Glutamatergic neuron (in vitro differentiated cells): ENCODE data around the gene HMGCL. TPM values are rescaled to one million over a fixed set of nuclear protein-coding genes. Genes with fewer than 3 reads are reported as not detected.
A peak's percentile ranks its signal among the peaks of the same experiment; 100 is the strongest.
"Not testable (repeated sequence)": the region's sequence is repeated elsewhere in the genome, so short reads cannot be mapped to it uniquely, and the experiment has no call there.

Experiments used
- DNase-seq: peaks from one replicate; pipeline ENCODE4 v3.0.0; 2022
- H3K27ac Mint-ChIP-seq: one replicate; pipeline ENCODE4 v1.8.0; 2020; ENCODE audit warnings: mild to moderate bottlenecking, mixed read lengths, inconsistent platforms; ENCODE audit not compliant: unreplicated experiment
- H3K27me3 Mint-ChIP-seq: one replicate; pipeline ENCODE4 v1.8.0; 2020; ENCODE audit warnings: mild to moderate bottlenecking, moderate library complexity, mixed read lengths, inconsistent platforms; ENCODE audit not compliant: unreplicated experiment
- H3K36me3 Mint-ChIP-seq: one replicate; pipeline ENCODE4 v1.8.0; 2020; ENCODE audit warnings: mild to moderate bottlenecking, mixed read lengths, inconsistent platforms; ENCODE audit not compliant: unreplicated experiment
- H3K4me1 Mint-ChIP-seq: one replicate; pipeline ENCODE4 v1.8.0; 2020; ENCODE audit warnings: mild to moderate bottlenecking, low read depth, mixed read lengths, inconsistent platforms; ENCODE audit not compliant: unreplicated experiment
- H3K4me3 Mint-ChIP-seq: one replicate; pipeline ENCODE4 v1.8.0; 2020; ENCODE audit warnings: mild to moderate bottlenecking, mixed read lengths, inconsistent platforms; ENCODE audit not compliant: unreplicated experiment
- H3K9me3 Mint-ChIP-seq: one replicate; pipeline ENCODE4 v1.8.0; 2020; ENCODE audit warnings: mild to moderate bottlenecking, moderate library complexity, mixed read lengths, inconsistent platforms; ENCODE audit not compliant: unreplicated experiment
- total RNA-seq: library from RNA; stranded (reverse); fragmentation: NEBNext Ultra II Directional; extraction: Animal tissue kit (Norgen Biotek cat#: 25700); gene quantifications from one replicate; pipeline ENCODE4 v1.2.1, GENCODE V29; 2021; ENCODE audit not compliant: unreplicated experiment
- TF ChIP-seq, protein P1 (sequence below): fragments of 200-600 bp; sonication (generic); IDR thresholded peaks from one replicate; pipeline ENCODE4 v1.5.0; 2021; ENCODE audit not compliant: partially characterized antibody, unreplicated experiment

HMGCL gene
- total RNA-seq, 1 donor from 2014 or later: 19.4 TPM

GRCh38 chr1:23803674-23804073 lies 21.6 kb downstream of the HMGCL start:
- TF ChIP-seq, protein P1, sequence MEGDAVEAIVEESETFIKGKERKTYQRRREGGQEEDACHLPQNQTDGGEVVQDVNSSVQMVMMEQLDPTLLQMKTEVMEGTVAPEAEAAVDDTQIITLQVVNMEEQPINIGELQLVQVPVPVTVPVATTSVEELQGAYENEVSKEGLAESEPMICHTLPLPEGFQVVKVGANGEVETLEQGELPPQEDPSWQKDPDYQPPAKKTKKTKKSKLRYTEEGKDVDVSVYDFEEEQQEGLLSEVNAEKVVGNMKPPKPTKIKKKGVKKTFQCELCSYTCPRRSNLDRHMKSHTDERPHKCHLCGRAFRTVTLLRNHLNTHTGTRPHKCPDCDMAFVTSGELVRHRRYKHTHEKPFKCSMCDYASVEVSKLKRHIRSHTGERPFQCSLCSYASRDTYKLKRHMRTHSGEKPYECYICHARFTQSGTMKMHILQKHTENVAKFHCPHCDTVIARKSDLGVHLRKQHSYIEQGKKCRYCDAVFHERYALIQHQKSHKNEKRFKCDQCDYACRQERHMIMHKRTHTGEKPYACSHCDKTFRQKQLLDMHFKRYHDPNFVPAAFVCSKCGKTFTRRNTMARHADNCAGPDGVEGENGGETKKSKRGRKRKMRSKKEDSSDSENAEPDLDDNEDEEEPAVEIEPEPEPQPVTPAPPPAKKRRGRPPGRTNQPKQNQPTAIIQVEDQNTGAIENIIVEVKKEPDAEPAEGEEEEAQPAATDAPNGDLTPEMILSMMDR: no peak
- H3K4me3 Mint-ChIP-seq: no peak overlapping the region
- H3K27ac Mint-ChIP-seq: no peak overlapping the region
- peaks cover 5% of the 10 kb centered on the region for H3K9me3 Mint-ChIP-seq
- no peaks in the 10 kb centered on the region for H3K36me3 Mint-ChIP-seq
- no peak for DNase-seq
- peaks cover 2% of the 10 kb centered on the region for H3K4me1 Mint-ChIP-seq
- H3K27me3 Mint-ChIP-seq: peaks cover 2% of the 10 kb centered on the region

- H3K4me3 Mint-ChIP-seq, H3K27me3 Mint-ChIP-seq, H3K36me3 Mint-ChIP-seq, DNase-seq, H3K4me1 Mint-ChIP-seq, H3K27ac Mint-ChIP-seq, H3K9me3 Mint-ChIP-seq: not testable (repeated sequence)
These were observed 22.4 kb downstream of the HMGCL start for GRCh38 chr1:23802809-23803342.

DNA sequence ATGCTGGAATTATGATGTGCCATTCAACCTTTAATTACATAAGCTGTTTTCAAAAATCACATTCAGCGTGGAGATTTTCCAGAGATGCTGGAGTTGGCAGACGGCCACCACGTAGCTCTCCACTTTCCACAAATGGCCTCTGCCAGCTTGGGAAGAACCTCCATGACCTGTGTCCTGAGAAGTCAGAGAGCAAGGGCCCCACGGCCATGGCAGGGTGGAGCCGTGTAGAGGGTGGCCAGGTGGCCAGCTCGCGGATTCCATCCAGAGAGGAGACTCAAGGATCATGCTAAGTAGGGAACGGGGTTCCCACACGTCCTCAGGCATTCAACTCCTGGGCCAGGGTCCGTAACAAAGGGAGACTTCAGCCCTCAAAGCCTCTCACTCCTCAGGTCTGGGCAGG lies 23.4 kb downstream of the HMGCL start:
- no peak overlapping the region for H3K27ac Mint-ChIP-seq
- TF ChIP-seq, protein P1: no peak
- H3K4me3 Mint-ChIP-seq: peak overlapping the region; percentile 46
- DNase-seq: no peak
- peaks cover 5% of the 10 kb centered on the region for H3K9me3 Mint-ChIP-seq
- peaks cover 2% of the 10 kb centered on the region for H3K27me3 Mint-ChIP-seq
- no peaks in the 10 kb centered on the region for H3K36me3 Mint-ChIP-seq
- H3K4me1 Mint-ChIP-seq: peaks cover 2% of the 10 kb centered on the region

GRCh38 chr1:23801338-23801748 lies 23.9 kb downstream of the HMGCL start:
- TF ChIP-seq, protein P1: no peak
- Mint-ChIP-seq H3K36me3 (no peaks in the 10 kb centered on the region), H3K4me1 (peaks cover 2% of the 10 kb centered on the region), H3K4me3 (peak overlapping the region; percentile 91), H3K9me3 (peaks cover 5% of the 10 kb centered on the region), H3K27me3 (peaks cover 2% of the 10 kb centered on the region), H3K27ac (peak overlapping the region; percentile 48)
- no peak for DNase-seq

GRCh38 chr1:23800400-23801337 lies 24.6 kb downstream of the HMGCL start, which contains the start of gene GALE:
TSS of gene GALE (minus strand) at chr1:23800754. CDS start at chr1:23799007, 1,747 bp downstream.
- H3K27ac Mint-ChIP-seq: peak within 1 kb of the TSS; percentile 89
- H3K4me3 Mint-ChIP-seq: peak within 1 kb of the TSS; percentile 93
- H3K4me1 Mint-ChIP-seq: peaks cover 2% of the 10 kb centered on the region
- H3K27me3 Mint-ChIP-seq: peaks cover 2% of the 10 kb centered on the region
- DNase-seq: peak; percentile 91
- no peaks in the 10 kb centered on the region for H3K36me3 Mint-ChIP-seq
- TF ChIP-seq, protein P1: no peak
- peaks cover 5% of the 10 kb centered on the region for H3K9me3 Mint-ChIP-seq
